GM21423 (cell line): Measurements from ENCODE around the gene ZC3H7B.
"Not testable (repeated sequence)": the region's sequence is repeated elsewhere in the genome, so short reads cannot be mapped to it uniquely, and the experiment has no call there.

Source experiments
- ATAC-seq: cut with Tn5 transposase; IDR thresholded peaks from one replicate; pipeline ENCODE4 v1.9.1; 2021; ENCODE audit warnings: mild to moderate bottlenecking, moderate library complexity; ENCODE audit not compliant: unreplicated experiment

The ZC3H7B gene, protein sequence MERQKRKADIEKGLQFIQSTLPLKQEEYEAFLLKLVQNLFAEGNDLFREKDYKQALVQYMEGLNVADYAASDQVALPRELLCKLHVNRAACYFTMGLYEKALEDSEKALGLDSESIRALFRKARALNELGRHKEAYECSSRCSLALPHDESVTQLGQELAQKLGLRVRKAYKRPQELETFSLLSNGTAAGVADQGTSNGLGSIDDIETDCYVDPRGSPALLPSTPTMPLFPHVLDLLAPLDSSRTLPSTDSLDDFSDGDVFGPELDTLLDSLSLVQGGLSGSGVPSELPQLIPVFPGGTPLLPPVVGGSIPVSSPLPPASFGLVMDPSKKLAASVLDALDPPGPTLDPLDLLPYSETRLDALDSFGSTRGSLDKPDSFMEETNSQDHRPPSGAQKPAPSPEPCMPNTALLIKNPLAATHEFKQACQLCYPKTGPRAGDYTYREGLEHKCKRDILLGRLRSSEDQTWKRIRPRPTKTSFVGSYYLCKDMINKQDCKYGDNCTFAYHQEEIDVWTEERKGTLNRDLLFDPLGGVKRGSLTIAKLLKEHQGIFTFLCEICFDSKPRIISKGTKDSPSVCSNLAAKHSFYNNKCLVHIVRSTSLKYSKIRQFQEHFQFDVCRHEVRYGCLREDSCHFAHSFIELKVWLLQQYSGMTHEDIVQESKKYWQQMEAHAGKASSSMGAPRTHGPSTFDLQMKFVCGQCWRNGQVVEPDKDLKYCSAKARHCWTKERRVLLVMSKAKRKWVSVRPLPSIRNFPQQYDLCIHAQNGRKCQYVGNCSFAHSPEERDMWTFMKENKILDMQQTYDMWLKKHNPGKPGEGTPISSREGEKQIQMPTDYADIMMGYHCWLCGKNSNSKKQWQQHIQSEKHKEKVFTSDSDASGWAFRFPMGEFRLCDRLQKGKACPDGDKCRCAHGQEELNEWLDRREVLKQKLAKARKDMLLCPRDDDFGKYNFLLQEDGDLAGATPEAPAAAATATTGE

DNA sequence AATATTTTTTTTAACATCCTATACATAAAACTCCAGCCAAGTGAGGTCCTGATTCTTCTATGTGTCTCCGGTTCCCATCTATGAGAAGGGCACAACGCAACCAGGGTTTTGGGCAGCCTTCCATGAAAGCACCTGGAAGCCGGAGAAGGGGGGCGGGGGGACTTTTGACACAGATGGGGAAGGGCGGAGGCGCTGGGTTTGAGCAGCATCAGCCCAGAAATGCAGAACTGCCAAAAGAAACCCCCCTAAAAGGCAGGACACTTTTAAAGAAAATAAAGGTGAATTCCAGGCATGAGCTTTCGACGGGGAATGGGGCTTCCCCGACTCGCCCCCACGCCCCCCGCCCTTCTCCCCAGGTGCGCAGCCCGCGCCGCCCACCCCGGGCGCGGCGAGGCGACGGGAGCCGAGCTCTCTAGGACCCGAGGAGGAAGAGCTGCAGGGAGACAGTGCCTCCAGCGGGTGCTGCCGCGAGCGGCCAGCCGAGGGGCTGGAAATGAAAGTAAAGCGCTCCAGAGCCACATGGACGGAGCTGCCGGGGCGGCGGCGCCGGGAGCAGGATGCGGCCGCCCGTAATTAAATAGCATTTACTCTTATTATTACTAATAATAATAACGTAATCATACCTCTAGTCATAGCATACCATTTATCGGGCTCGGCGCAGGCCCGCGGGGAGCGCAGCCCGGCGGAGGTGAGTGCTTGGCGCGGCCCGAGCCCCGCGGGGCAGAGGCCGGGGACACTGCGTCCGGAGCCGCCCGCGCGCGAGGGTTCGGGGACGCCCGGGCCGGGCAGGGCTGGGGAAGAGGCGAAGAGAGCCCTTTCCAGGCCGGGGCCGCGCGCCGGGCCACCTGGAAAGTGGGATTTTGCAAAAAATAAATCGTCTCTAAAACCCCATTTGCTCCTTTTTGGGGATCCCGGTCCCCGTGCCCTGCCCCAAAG is at the start of gene ZC3H7B:
TSS of gene ZC3H7B (plus strand) at position 441 of the 936 bp plus-strand sequence. CDS start 19,136 bp downstream, outside the sequence.
- peak; percentile 86 for ATAC-seq

DNA sequence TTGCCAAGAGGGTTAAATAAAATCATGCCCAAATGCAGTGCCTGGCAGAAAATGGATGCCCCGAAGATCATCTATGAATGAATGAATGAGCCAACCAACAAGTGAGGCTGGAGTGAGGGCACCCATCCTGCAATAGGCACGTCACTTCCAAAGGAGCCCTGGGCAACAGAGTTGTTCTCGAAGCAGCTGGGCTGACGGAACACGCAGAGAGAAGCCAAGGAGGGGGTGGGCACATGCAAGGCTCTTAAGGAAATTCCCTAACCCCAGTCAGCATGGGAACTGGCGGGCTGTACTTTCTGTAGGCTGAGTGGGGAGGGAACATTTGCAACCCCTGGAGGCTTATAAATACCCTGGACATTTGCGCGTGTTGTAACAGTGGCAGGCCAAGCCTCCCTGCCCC is 49.0 kb upstream of the ZC3H7B start:
- no peak for ATAC-seq

DNA sequence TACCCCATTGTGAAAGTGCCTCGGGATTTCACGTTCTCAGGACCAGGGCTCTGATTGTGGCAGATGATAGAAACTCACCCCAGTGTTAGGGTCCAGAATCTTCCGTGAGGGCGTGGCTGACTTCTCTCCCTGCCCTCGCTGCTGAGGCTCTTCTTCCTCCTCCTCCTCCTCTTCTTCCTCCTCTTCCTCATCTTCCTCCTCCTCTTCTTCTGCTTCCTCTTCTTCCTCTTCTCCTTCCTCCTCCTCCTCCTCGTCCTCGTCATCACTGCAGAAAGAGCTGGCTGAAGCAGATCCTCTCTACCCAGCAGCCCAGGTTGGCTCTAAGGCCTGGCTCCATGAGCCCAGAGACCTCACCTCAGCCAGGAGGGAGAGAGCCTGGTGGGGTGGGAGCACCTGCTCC is 47.1 kb upstream of the ZC3H7B start:
- no peak for ATAC-seq

DNA sequence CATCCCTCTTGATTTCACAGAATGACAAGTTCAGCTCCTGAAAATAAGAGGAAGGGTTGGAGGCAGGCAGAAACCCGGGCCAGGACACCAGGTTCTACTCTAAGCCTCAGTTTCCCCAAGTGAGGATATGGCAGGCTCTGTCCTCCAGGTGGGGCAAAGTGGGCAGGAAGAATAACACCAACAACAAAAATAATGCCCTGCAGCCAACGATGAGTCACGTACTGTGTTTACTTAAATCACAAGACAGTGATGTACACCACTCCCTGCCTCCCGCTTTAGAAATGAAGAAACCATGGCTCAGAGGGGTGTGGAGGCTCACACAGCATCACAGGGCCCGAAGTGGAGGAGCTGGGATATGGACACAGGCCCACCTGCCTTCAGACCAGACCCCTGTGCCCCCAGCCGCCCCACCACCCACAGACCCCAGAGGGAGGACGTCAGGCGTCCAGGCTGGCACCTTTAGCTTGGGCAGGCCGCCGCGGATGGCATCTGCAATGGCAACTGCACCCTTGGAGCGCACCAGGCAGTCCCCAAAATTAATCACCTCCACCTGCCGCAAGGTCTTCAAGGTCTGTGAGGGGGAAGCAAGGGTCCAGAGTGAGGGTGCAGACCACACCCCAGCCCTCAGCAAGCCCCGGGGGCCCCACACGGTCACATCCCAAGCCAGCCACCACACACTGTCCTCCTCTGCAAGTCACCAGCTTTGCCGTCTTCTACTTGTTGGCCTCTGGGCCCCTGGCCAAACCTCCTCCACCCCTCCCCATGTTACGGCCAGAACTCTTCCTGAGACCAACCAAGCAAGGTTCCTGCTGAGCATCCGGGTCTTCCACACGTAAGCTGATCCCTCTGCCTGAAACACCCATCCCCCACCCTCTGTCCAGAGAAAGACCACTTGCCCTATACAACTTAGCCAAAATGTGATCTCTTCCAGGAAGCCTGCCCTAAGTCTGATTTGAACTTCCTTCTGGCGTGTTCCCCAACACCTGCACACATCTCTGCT is 44.8 kb upstream of the ZC3H7B start:
- ATAC-seq, result no peak

DNA sequence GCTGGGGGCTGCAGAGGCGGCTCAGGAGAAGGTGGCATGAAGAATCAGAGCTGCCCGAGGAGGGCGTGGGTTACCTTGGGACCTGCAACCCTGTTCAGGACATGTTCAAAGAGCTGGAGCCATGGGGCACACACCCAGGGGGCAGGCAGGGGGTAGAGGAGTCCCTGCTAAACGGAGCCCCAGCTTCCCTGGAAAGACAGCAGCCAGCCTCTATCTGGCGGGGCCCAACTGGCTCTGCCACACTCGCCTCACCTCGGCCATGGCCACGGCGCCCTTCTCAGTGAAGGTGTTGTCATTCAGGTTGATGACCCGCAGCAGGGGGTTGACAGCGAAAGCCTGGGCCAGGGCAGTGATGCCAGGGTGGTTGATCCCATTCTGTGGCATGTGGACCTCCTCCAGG is 43.6 kb upstream of the ZC3H7B start:
- ATAC-seq, result no peak

DNA sequence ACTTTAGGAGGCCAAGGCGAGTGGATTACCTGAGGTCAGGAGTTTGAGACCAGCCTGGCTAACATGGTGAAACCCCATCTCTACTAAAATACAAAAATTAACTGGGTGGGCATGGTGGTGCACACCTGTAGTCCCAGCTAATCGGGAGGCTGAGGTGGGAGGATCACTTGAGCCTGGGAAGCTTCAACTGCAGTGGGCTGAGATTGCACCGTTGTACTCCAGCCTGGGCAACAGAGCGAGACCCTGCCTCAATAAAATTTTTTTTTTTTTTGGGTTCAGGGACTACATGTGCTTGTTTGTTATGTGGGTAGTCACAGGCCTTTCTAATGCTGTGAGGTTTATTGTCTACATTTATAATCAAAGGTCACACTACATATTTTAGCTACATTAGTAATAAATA is 41.6 kb upstream of the ZC3H7B start:
- ATAC-seq, result not testable (repeated sequence)

DNA sequence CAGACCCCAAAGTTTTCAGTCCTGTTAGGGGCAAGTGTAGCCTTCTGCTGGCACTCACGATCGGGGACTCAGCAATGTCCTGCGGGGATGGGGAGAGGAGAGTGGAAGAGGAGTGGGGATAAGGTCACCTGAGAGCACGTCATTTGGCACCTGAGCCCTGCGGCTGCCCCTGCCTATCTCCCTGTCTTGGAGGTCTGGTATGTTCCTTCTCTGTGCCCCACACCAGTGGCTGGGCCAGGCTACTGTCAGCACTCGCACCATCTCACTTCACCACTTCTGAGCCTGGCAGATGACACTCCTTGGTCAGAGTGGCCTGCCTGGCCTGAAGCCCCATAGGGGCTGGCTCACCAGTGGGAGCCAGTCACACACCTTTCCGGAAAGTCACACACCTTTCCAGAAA is 40.5 kb upstream of the ZC3H7B start:
- no peak for ATAC-seq

DNA sequence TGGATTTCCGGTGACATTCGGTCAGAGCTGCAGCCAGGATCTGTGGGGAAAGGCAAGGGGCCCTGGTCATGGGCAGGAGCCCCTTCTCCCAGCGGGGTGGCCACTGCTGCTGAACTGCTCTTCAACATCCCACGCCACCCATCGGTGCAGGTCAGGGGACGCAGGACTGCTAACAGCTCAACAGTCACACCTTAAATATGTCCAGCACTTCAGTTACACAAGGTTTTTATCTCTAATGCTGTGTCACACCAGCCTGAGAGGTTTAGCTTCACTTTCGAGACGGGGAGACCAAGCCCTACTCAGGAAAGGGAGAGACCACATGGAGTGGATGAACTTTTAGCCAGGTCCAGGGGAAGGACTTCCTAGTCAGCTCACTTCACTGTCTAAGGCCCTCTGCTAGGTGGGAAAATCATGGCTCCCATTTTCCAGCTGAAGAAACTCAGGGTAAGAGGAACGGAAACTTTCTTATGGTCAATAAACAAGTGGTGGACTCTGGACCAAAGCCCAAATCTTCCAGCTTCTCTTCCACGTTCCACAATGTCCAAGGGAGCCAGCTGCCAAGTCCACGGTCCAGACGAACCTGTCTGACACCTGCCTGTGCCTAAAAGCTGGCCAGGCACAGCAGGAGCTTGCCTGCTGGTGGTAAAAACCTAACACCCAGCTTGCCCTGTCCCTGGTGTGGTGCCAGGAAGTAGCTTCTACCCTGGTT is 39.6 kb upstream of the ZC3H7B start:
- no peak for ATAC-seq

DNA sequence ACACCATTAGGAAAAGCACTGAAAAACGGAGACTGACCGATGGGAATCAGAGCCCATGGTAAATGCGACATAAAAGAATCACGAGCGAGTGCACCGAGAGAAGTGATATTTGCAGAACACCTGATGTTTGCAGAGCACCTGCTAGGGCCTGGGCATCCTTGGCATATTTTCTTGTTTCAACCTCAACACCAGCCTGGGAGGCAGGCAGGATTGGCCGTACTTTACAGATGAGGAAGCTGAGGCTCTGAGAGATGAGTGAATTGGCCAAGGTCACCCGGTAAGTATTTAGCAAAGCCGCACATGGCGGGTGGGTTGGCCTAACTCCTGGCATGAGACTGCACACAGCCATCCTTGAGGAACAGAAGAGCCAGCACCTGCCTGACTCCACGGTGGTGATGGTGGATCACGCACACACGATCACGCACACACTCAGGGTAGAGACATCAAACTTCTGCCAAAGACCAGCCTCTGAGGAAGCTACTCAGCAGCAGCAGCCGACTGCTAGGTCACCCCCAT is 39.0 kb upstream of the ZC3H7B start:
- ATAC-seq, result no peak

DNA sequence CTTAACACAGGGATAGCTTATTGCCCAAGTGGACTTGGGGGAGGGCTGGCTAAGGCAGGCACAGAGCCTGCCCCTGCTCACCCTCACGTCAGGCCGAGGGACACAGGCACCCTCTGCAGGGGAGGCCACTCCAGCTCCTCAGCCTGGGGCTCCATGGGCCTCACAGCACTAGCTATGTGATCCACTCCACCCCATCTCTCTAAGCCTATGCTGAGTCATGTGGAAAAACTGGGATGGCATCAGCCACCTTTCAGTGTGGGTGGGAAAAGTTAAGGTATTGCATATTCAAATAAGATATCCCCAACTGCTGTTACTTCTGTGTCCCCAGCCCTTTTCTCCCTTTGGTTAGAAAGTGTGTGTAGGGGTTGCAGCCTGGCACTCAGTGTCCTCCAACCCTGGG is 37.6 kb upstream of the ZC3H7B start:
- ATAC-seq, result no peak

DNA sequence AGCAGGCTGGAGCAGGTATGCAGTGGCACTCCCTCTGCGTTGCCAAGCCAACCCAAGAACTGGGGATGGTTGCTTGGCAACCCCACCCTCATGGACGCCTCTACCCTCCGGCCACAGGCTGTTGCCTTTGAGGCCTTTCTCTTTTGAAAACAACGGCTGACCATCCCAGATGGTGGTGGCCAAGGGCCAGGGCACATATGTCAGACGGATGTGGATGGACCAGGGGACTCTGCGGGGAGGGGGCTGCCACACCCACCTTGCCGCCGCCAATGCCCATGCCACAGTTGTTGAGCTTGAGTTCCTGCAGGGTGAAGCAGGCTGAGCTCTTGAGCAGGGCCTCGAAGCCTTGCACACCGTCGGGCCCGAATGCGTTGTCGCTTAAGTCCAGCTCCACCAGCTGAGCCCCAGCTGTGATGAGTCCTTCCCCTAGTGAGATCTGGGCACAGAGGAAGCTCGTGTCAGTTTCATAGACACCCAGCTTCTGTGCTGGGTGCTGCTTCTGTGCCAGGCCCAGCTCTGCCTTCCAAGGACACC is 36.9 kb upstream of the ZC3H7B start:
- ATAC-seq, result no peak

DNA sequence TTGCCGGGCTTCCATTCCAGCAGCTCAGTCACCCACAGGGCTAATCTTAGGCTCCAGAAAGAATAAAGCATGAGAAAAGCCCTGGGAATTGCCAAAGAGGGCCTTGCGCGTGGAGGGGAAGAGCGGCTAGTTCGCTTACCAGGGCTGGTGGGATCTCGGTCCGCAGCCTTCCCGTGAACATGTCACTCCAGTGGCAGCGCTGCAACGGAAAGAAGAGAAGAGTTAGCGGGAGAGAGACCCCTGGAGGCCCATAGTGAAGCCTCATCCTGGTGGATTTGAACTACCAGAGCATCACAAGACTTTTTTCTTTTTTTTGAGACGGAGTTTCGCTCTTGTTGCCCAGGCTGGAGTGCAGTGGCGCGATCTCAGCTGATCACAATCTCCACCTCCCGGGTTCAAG is 33.4 kb upstream of the ZC3H7B start:
- ATAC-seq, result no peak

DNA sequence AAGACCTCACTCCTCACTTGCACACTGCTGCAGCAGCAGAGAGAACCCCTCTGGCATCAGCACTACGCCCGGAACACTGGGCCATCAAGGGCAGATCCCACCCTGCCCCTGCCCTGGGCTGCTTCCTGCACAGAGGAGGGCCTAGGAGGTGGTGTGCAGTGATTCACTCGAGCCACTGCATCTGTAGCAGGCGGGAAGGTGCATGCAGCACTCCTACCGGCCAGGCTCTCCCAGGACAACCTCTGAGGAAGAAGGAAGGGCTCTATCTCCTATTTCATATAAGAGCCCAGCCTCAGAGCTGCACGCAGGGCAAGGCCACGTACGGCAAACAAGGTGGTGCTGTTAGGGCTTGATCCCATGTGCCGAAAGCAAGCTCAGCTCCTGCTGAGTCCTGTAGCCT is 29.5 kb upstream of the ZC3H7B start:
- ATAC-seq, result no peak

DNA sequence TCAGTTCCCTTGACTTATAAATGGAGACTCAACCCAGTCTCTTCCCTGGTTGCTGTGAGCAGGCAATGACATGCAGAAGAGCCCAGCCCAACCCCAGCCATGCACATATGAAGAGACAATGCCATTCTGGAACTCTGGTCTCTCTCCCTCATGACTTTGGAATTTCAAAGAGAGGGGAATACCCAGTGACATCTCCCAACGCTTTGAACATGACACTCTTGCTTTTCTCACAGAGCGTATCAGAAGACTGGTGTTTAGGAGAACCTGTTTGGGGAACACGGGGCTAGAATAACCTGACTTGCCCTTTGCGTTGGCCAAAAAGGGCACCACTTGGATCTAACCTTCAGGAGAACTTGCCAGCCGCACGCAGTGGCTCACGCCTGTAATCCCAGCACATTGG is 28.2 kb upstream of the ZC3H7B start:
- ATAC-seq, result no peak

DNA sequence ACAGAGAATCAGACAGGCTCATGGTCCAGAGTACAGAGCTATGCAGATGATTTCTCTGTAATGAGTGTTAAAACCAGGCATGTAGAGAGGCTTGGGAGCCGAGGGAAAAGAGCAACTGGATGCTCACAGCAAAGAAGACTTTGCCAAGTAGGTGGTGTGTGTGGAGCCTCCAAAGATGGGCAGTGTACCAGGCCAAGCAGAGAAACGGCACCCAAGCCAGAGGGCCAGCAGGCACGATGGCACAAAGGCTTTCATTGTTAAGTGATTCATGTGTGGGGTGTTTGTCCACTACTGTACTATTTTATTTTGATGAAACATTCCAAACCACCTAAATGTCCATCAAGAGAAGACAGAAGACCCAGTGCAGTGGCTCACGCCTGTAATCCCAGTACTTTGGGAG is 26.5 kb upstream of the ZC3H7B start:
- ATAC-seq, result no peak

DNA sequence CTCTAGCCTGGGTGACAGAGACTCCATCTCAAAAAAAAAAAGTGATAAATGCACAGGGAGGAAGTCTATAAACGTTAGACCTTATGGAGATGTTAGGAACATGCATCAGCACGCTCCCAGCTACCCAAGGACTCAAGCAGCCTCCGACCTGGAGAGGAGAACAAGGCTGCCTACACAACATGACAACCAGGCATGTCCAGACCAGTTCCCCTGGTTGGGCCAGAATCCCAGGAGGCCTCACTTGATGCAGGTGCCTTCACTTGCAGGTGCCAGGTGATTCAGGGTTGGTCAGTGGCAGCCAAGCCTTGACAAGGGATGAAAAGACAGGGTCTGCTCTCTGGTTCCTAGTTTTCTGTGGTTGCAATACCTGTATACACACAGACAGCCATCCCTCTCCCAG is 21.3 kb upstream of the ZC3H7B start:
- no peak for ATAC-seq

DNA sequence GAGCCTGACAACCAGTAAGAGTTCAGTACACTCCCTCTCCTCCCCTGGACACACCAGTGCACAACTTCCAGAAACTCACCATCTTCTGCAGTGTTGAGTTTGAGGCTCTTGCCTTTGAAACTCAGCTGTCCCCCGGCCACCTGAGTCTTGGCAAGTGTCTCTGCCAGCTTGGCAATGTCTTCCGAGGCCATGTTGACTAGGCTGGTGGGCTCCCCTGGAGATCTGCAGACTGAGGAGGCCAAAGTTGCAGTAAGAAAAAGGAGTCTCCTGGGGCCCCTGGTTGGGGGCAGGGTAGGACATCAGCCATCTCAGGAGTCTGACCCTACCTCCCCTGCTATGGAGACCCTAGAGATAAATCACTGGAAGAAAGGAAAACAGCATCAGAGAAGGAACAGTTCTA is 20.5 kb upstream of the ZC3H7B start:
- ATAC-seq, result no peak

DNA sequence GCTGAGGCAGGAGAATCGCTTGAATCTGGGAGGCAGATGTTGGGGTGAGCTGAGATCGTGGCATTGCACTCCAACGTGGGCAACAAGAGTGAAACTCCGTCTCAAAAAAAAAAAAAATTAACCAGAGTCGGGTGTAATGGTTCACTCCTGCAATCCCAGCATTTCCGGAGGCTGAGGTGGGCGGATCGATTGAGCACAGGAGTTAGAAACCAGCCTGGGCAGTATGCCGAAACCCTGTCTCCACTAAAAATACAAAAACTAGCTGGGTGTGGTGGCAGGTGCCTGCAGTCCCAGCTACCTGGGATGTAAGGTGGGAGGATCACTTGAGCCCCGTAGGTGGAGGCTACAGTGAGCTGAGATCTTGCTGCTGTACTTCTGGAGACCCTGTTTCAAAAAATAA is 16.9 kb upstream of the ZC3H7B start:
- ATAC-seq, result no peak

DNA sequence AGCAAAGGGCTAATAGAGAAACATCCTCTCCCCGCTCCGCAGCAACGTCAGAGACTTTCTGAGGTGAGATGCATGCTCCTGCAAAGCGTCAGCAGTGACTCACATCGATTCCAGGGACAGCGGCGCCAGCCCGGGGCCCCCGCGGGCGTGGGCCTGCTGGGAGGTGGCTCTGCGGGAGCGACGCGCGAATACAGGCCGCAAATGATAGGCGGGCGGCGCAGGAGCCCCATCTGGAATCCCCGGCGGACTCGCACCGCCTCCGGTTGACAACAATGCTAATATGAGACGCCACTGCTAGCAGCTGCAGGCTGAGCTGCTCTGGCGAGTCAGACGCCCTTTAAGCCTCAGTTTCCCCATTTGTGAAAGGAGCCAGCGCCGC is 15.9 kb upstream of the ZC3H7B start:
- no peak for ATAC-seq
